ENCODE measurements around the gene MRPL9.

The MRPL9 gene

DNA sequence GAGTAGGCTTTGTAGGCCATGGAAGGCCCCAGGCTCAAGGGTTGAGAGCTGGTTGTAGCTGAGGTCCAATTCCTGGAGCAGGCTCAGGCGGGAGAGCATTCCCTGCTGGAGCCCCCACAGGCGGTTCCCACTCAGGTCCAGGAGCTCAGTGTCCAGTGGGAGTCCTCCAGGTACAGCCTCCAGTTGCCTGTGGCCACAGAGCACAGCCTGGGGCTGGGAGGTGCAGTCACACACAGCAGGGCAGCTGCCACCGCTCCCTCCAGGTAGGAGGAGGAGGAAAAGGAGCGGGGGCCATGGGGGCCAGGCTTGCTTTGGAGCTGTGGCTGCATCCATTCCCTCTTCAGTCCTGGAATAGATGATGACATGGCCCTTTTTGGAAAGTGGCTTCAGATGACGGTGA is 39.1 kb upstream of the MRPL9 start:
- no peak overlapping the region for H3K27ac ChIP-seq (ENCODE audit: low read depth, low read length, severe bottlenecking)
- no peaks in the 10 kb centered on the region for H3K36me3 ChIP-seq (ENCODE audit: control insufficient read depth, insufficient read depth, low read length)
- WGBS, 2 experiments (ENCODE audit: insufficient coverage in 2 of 2), result 88 to 96% methylated on average over 4 to 5 of the region's 5 CpGs
- H3K9me3 ChIP-seq (ENCODE audit: control insufficient read depth, low read length), result no peaks in the 10 kb centered on the region
- H3K4me3 ChIP-seq (ENCODE audit: extremely low read depth, insufficient read depth, low read length, poor library complexity, severe bottlenecking), result no peak overlapping the region
- H3K4me1 ChIP-seq (ENCODE audit: control insufficient read depth, insufficient read depth, low read length, poor library complexity, severe bottlenecking), result peaks cover 9% of the 10 kb centered on the region

GRCh38 chr1:151801846-151802245 is 38.5 kb upstream of the MRPL9 start:
- 96 to 98% methylated on average over 6 to 7 of the region's 7 CpGs for WGBS, 2 experiments (ENCODE audit: insufficient coverage in 2 of 2)
- Histone ChIP-seq H3K4me3 (ENCODE audit: extremely low read depth, insufficient read depth, low read length, poor library complexity, severe bottlenecking) (no peak overlapping the region), H3K9me3 (ENCODE audit: control insufficient read depth, low read length) (no peaks in the 10 kb centered on the region), H3K27ac (ENCODE audit: low read depth, low read length, severe bottlenecking) (no peak overlapping the region), H3K36me3 (ENCODE audit: control insufficient read depth, insufficient read depth, low read length) (no peaks in the 10 kb centered on the region), H3K4me1 (ENCODE audit: control insufficient read depth, insufficient read depth, low read length, poor library complexity, severe bottlenecking) (peaks cover 9% of the 10 kb centered on the region)

DNA sequence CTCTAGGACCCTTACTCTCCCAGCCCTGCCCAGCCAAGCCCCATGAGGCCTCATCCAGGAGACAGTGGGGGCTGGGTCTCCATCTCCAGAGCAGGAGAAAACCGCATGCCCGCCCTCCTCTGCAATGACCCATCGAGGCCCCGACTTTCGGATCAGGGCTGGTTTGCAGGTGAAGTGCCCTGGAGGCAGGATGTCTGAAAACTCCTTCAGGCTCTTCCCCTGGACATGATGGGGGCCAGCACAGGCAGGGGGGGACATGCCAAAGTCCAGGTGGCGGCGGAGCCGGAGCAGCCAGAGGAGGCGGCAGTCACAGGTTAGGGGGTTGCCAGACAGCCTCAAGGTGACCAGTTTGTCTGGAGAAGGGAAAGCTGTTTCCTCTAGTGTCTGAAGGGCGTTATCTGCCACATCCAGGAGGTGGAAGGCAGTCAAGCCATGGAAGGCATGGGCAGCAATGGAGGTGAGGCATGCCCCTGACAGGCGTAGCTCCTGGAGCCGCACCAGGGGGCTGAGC is 38.1 kb upstream of the MRPL9 start:
- Histone ChIP-seq H3K4me3 (ENCODE audit: extremely low read depth, insufficient read depth, low read length, poor library complexity, severe bottlenecking) (no peak overlapping the region), H3K4me1 (ENCODE audit: control insufficient read depth, insufficient read depth, low read length, poor library complexity, severe bottlenecking) (peaks cover 9% of the 10 kb centered on the region), H3K36me3 (ENCODE audit: control insufficient read depth, insufficient read depth, low read length) (no peaks in the 10 kb centered on the region), H3K27ac (ENCODE audit: low read depth, low read length, severe bottlenecking) (no peak overlapping the region), H3K9me3 (ENCODE audit: control insufficient read depth, low read length) (no peaks in the 10 kb centered on the region)
- 98 to 99% methylated on average over 10 to 12 of the region's 12 CpGs for WGBS, 2 experiments (ENCODE audit: insufficient coverage in 2 of 2)

- no peaks in the 10 kb centered on the region for H3K36me3 ChIP-seq (ENCODE audit: control insufficient read depth, insufficient read depth, low read length)
- H3K4me3 ChIP-seq (ENCODE audit: extremely low read depth, insufficient read depth, low read length, poor library complexity, severe bottlenecking), result no peak overlapping the region
- H3K9me3 ChIP-seq (ENCODE audit: control insufficient read depth, low read length), result no peaks in the 10 kb centered on the region
- H3K4me1 ChIP-seq (ENCODE audit: control insufficient read depth, insufficient read depth, low read length, poor library complexity, severe bottlenecking), result peaks cover 9% of the 10 kb centered on the region
- 89 to 93% methylated on average over 5 to 7 of the region's 8 CpGs for WGBS, 2 experiments (ENCODE audit: insufficient coverage in 2 of 2)
- no peak overlapping the region for H3K27ac ChIP-seq (ENCODE audit: low read depth, low read length, severe bottlenecking)
Observed at GRCh38 chr1:151800830-151801229, 37.5 kb upstream of the MRPL9 start.

- Histone ChIP-seq H3K4me1 (ENCODE audit: control insufficient read depth, insufficient read depth, low read length, poor library complexity, severe bottlenecking) (peaks cover 9% of the 10 kb centered on the region), H3K36me3 (ENCODE audit: control insufficient read depth, insufficient read depth, low read length) (no peaks in the 10 kb centered on the region), H3K4me3 (ENCODE audit: extremely low read depth, insufficient read depth, low read length, poor library complexity, severe bottlenecking) (no peak overlapping the region), H3K27ac (ENCODE audit: low read depth, low read length, severe bottlenecking) (no peak overlapping the region), H3K9me3 (ENCODE audit: control insufficient read depth, low read length) (no peaks in the 10 kb centered on the region)
- 49 to 66% methylated on average over 6 to 8 of the region's 9 CpGs for WGBS, 2 experiments (ENCODE audit: insufficient coverage in 2 of 2)
Observed at GRCh38 chr1:151799179-151800022, 36.1 kb upstream of the MRPL9 start.

DNA sequence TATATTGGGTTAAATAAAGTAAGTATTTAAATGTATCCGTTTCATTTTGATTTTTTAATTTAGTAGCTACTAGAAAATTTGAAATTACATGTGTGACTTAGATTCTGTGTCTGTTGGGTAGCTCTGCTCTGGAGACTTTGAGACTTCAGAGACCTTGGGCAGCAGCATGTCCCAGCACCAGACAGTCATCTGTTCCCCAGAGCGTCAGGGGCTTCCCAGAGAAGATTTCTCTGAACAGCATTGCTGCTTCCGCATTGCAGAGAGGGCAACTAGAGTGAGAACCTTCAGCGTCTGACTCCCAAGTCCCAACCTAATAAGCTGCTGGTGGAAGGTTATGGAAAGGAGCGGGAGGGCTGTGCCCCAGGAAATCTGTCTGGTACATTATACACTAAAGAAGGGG is 35.3 kb upstream of the MRPL9 start:
- H3K4me1 ChIP-seq (ENCODE audit: control insufficient read depth, insufficient read depth, low read length, poor library complexity, severe bottlenecking), result peaks cover 9% of the 10 kb centered on the region
- no peaks in the 10 kb centered on the region for H3K9me3 ChIP-seq (ENCODE audit: control insufficient read depth, low read length)
- WGBS, 2 experiments (ENCODE audit: insufficient coverage in 2 of 2), result 83 to 100% methylated on average over 2 of the region's 5 CpGs
- no peak overlapping the region for H3K4me3 ChIP-seq (ENCODE audit: extremely low read depth, insufficient read depth, low read length, poor library complexity, severe bottlenecking)
- H3K36me3 ChIP-seq (ENCODE audit: control insufficient read depth, insufficient read depth, low read length), result no peaks in the 10 kb centered on the region
- H3K27ac ChIP-seq (ENCODE audit: low read depth, low read length, severe bottlenecking), result no peak overlapping the region

GRCh38 chr1:151790940-151791651 is 27.8 kb upstream of the MRPL9 start:
- Histone ChIP-seq H3K4me1 (ENCODE audit: control insufficient read depth, insufficient read depth, low read length, poor library complexity, severe bottlenecking) (no peaks in the 10 kb centered on the region), H3K9me3 (ENCODE audit: control insufficient read depth, low read length) (no peaks in the 10 kb centered on the region), H3K36me3 (ENCODE audit: control insufficient read depth, insufficient read depth, low read length) (no peaks in the 10 kb centered on the region), H3K4me3 (ENCODE audit: extremely low read depth, insufficient read depth, low read length, poor library complexity, severe bottlenecking) (peak overlapping the region; percentile 77), H3K27ac (ENCODE audit: low read depth, low read length, severe bottlenecking) (peak overlapping the region; percentile 73)
- WGBS, 2 experiments (ENCODE audit: insufficient coverage in 2 of 2), result 0 to 2% methylated on average over 23 to 28 of the region's 52 CpGs

DNA sequence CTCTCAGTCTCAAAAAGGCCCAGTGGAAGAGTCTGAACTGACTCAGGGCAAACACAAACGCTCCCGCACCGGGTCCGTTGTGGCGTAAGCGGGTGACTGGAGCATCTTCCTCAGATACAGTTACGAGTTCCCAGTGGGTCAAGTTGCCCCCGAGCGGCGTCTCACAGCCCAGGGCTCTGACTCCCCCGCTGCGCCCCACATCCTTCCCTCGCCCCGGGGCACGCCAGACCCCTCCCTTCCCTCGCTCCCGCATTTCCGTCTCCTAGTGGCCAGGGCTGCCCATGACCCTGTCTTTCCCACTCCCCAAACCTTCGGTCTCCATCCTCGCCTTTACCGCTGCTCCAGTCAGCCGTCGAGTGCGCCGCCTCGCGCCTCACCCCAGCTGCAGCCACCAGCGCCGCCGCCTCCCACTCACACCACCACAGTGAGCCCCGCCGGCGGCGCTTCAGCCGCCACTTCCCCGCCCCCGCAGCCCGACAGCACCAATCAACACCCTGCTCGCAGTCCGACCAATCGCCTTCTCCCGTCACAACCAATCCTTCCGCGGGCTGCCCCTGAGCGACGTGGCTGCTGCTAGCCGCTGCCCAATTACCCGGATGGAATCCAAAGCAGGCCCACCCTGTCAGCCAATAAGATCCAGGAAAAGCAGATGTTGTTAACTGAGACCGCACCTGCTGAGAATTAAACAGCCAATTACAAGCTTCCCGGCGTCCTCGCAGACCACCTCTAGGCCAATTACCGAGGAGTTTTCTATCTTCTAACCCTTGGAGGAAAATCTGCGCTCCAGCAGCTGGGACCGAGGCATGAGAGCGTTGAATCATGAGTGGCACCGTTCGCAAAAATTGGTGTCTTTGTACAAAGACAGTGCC is 27.0 kb upstream of the MRPL9 start, which contains the start of gene TDRKH:
Gene TDRKH (minus strand): TSS at position 430 of the 869 bp plus-strand sequence. CDS start 7,478 bp downstream, outside the sequence.
- H3K4me3 ChIP-seq (ENCODE audit: extremely low read depth, insufficient read depth, low read length, poor library complexity, severe bottlenecking), result peak within 1 kb of the TSS; percentile 77
- peak within 1 kb of the TSS; percentile 73 for H3K27ac ChIP-seq (ENCODE audit: low read depth, low read length, severe bottlenecking)
- H3K9me3 ChIP-seq (ENCODE audit: control insufficient read depth, low read length), result no peaks in the 10 kb centered on the region
- 0% methylated on average over 40 to 55 of the region's 58 CpGs for WGBS, 2 experiments (ENCODE audit: insufficient coverage in 2 of 2)
- H3K36me3 ChIP-seq (ENCODE audit: control insufficient read depth, insufficient read depth, low read length), result no peaks in the 10 kb centered on the region
- no peaks in the 10 kb centered on the region for H3K4me1 ChIP-seq (ENCODE audit: control insufficient read depth, insufficient read depth, low read length, poor library complexity, severe bottlenecking)

DNA sequence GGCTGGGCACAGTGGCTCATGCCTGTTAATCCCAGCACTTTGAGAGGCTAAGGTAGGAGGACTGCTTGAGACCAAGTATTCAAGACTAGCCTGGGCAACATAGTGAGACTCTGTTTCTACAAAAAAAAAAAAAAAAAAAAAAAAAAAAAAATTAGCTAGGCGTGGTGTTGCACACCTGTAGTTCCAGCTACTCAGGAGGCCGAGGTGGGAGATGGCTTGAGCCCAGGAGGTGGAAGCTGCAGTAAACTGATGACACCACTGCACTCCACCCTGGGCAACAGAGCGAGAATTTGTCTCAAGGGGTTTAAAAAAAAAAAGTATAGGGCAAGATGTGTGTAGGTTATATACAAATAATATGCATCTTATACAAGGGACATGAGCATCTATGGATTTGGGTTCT is 24.4 kb upstream of the MRPL9 start:
- H3K9me3 ChIP-seq (ENCODE audit: control insufficient read depth, low read length), result no peaks in the 10 kb centered on the region
- H3K4me1 ChIP-seq (ENCODE audit: control insufficient read depth, insufficient read depth, low read length, poor library complexity, severe bottlenecking), result no peaks in the 10 kb centered on the region
- H3K4me3 ChIP-seq (ENCODE audit: extremely low read depth, insufficient read depth, low read length, poor library complexity, severe bottlenecking), result no peak overlapping the region
- no peak overlapping the region for H3K27ac ChIP-seq (ENCODE audit: low read depth, low read length, severe bottlenecking)
- WGBS, 2 experiments (ENCODE audit: insufficient coverage in 2 of 2), result 80 to 93% methylated on average over 1 to 2 of the region's 3 CpGs
- H3K36me3 ChIP-seq (ENCODE audit: control insufficient read depth, insufficient read depth, low read length), result no peaks in the 10 kb centered on the region

GRCh38 chr1:151783796-151784195 is 20.5 kb upstream of the MRPL9 start:
- no peak overlapping the region for H3K27ac ChIP-seq (ENCODE audit: low read depth, low read length, severe bottlenecking)
- H3K4me3 ChIP-seq (ENCODE audit: extremely low read depth, insufficient read depth, low read length, poor library complexity, severe bottlenecking), result no peak overlapping the region
- H3K4me1 ChIP-seq (ENCODE audit: control insufficient read depth, insufficient read depth, low read length, poor library complexity, severe bottlenecking), result no peaks in the 10 kb centered on the region
- H3K36me3 ChIP-seq (ENCODE audit: control insufficient read depth, insufficient read depth, low read length), result peaks cover 10% of the 10 kb centered on the region
- 76 to 80% methylated on average over 2 of the region's 2 CpGs for WGBS, 2 experiments (ENCODE audit: insufficient coverage in 2 of 2)
- no peaks in the 10 kb centered on the region for H3K9me3 ChIP-seq (ENCODE audit: control insufficient read depth, low read length)

All from mesodermal cell (in vitro differentiated cells).